ENCODE measurements around the gene UBE2E2.

Gene UBE2E2

GRCh38 chr3:23301819-23302218, 98.7 kb downstream of the UBE2E2 start:
- TF ChIP-seq RAD21 (IDR thresholded peaks at IDR 0.05; ENCODE audit: low read depth) (no peak), TEAD4 (IDR thresholded peaks at IDR 0.05) (no peak), ZBTB7A (IDR thresholded peaks at IDR 0.05; ENCODE audit: low read depth) (no peak), CEBPB (IDR thresholded peaks at IDR 0.05) (no peak), TAF1 (IDR thresholded peaks at IDR 0.05; ENCODE audit: low read depth) (no peak), EP300 (IDR thresholded peaks at IDR 0.05; ENCODE audit: borderline replicate concordance) (no peak), FOXM1 (IDR thresholded peaks at IDR 0.05; ENCODE audit: borderline replicate concordance, low read depth) (no peak), REST (IDR thresholded peaks at IDR 0.05; ENCODE audit: low read depth) (no peak), YY1 (IDR thresholded peaks at IDR 0.05; ENCODE audit: low read depth) (no peak), NFIC (IDR thresholded peaks at IDR 0.05) (no peak), USF1 (IDR thresholded peaks at IDR 0.05) (no peak), TCF12 (IDR thresholded peaks at IDR 0.05; ENCODE audit: low read depth) (no peak), MAX (IDR thresholded peaks at IDR 0.05) (no peak)

DNA sequence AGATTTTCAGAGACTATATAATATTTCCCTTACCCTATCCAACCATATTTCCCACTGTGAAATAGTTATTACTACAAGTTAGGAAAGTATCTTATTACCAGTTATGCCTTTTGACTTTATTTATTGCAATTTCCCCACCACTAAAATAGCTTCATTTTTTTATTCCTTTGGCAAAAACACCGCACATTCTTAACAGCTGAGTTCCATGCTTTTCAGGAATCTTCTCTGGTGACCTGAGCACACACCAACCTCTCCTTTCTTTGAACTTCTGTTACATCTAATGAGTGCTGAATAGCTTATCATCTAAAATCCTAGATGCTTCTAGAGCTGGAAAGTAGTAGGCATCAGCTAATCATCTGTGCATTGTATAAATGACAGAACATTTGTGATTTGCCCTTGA, 99.1 kb downstream of the UBE2E2 start:
- TF ChIP-seq RAD21 (IDR thresholded peaks at IDR 0.05; ENCODE audit: low read depth): no peak
- TF ChIP-seq EGR1 (IDR thresholded peaks at IDR 0.05): no peak
- no peak for TF ChIP-seq FOXM1 (IDR thresholded peaks at IDR 0.05; ENCODE audit: borderline replicate concordance, low read depth)
- no peak for TF ChIP-seq EP300 (IDR thresholded peaks at IDR 0.05; ENCODE audit: borderline replicate concordance)
- no peak for TF ChIP-seq ZBTB7A (IDR thresholded peaks at IDR 0.05; ENCODE audit: low read depth)
- no peak for TF ChIP-seq CEBPB (IDR thresholded peaks at IDR 0.05)
- TF ChIP-seq USF1 (IDR thresholded peaks at IDR 0.05): no peak
- TF ChIP-seq CREB1 (IDR thresholded peaks at IDR 0.05; ENCODE audit: low read depth): no peak
- TF ChIP-seq YY1 (IDR thresholded peaks at IDR 0.05; ENCODE audit: low read depth): no peak
- no peak for TF ChIP-seq NFIC (IDR thresholded peaks at IDR 0.05)
- TF ChIP-seq REST (IDR thresholded peaks at IDR 0.05; ENCODE audit: low read depth): no peak
- no peak for TF ChIP-seq MAX (IDR thresholded peaks at IDR 0.05)
- no peak for TF ChIP-seq TCF12 (IDR thresholded peaks at IDR 0.05; ENCODE audit: low read depth)

DNA sequence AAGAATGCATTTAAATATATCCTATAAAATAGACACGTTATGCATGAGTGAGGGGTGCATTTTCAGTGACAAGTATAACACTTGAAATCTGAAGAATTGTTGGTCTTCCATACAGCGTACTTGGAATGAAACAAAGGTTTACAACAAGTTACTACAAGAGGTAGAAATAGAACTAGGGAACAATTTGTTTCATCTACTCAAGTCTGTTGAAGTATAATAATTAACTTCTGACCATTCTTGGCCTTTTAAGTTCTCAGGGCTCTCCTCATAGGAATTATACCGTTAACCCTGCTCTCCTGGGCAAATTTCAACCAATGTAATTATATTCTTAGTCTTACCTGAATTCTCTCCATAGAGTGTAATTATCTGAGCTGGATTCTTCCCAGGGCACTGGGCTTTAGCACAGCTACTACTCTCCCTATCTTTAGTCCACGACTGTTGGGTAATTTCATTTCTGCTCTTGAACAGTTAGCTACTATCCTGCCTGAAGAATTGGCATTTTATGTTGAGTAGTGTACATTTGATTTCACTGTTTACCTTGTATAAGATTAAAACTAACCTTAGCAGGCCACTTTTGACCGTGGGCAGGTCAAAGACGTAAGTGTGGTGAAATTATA, 100.6 kb downstream of the UBE2E2 start:
- no peak for TF ChIP-seq CEBPB (IDR thresholded peaks at IDR 0.05)
- TF ChIP-seq TEAD4 (IDR thresholded peaks at IDR 0.05): no peak
- TF ChIP-seq EGR1 (IDR thresholded peaks at IDR 0.05): no peak
- no peak for TF ChIP-seq ZBTB7A (IDR thresholded peaks at IDR 0.05; ENCODE audit: low read depth)
- no peak for TF ChIP-seq RAD21 (IDR thresholded peaks at IDR 0.05; ENCODE audit: low read depth)
- no peak for TF ChIP-seq EP300 (IDR thresholded peaks at IDR 0.05; ENCODE audit: borderline replicate concordance)
- no peak for TF ChIP-seq CREB1 (IDR thresholded peaks at IDR 0.05; ENCODE audit: low read depth)
- TF ChIP-seq MAX (IDR thresholded peaks at IDR 0.05): no peak
- TF ChIP-seq FOXM1 (IDR thresholded peaks at IDR 0.05; ENCODE audit: borderline replicate concordance, low read depth): no peak
- TF ChIP-seq NFIC (IDR thresholded peaks at IDR 0.05): no peak
- TF ChIP-seq USF1 (IDR thresholded peaks at IDR 0.05): no peak
- no peak for TF ChIP-seq REST (IDR thresholded peaks at IDR 0.05; ENCODE audit: low read depth)
- TF ChIP-seq TAF1 (IDR thresholded peaks at IDR 0.05; ENCODE audit: low read depth): no peak
- TF ChIP-seq YY1 (IDR thresholded peaks at IDR 0.05; ENCODE audit: low read depth): no peak
- no peak for TF ChIP-seq TCF12 (IDR thresholded peaks at IDR 0.05; ENCODE audit: low read depth)

Data from Ishikawa (cell line).